Erythroblast (primary cell): ENCODE measurements around the gene UBR3.
"Not testable (repeated sequence)": the region's sequence is repeated elsewhere in the genome, so short reads cannot be mapped to it uniquely, and the experiment has no call there.

Experiments used
- GATA1 ChIP-seq: IDR thresholded peaks from 2 replicates; pipeline ENCODE4 v1.6.1; 2011; ENCODE audit warnings: low read depth, mild to moderate bottlenecking, control low read depth, low read length, moderate library complexity
- POLR2A ChIP-seq: IDR thresholded peaks from 2 replicates; pipeline ENCODE4 v1.6.1; 2011; ENCODE audit warnings: mild to moderate bottlenecking, low read length

- TF ChIP-seq POLR2A, GATA1: not testable (repeated sequence)
Observed at GRCh38 chr2:169816961-169817360, 10.3 kb upstream of the UBR3 start.
